NCI-H82 treated with DMSO at 0.1 percent for 48 hours (cell line): ENCODE data around the gene RMDN3.

Experiments used
- DNase-seq: peaks from one replicate; lab custom pipeline; 2025; ENCODE audit not compliant: unreplicated experiment; lab: John Stamatoyannopoulos, UW

Gene RMDN3

DNA sequence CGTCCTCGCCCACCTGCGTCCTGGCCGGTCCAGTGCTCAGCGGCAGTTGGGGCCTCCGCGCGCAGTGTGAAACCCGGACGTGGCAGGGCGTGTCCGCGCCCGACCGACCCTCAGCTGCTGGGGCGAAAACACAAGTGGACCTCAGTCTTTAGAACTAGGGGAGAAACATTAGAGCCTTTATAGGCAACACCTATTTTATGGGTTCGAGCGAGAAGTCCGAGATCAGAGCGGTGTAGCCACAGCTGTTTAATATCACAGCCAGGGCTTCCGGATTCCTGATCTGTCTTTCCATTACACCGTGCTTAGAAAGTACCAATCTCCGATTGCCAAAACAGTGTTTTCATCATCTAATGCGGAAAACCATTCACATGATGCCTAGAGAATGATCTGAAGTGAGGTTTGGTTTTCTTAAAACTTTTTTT lies 59.6 kb downstream of the RMDN3 start:
- no peak for DNase-seq

DNA sequence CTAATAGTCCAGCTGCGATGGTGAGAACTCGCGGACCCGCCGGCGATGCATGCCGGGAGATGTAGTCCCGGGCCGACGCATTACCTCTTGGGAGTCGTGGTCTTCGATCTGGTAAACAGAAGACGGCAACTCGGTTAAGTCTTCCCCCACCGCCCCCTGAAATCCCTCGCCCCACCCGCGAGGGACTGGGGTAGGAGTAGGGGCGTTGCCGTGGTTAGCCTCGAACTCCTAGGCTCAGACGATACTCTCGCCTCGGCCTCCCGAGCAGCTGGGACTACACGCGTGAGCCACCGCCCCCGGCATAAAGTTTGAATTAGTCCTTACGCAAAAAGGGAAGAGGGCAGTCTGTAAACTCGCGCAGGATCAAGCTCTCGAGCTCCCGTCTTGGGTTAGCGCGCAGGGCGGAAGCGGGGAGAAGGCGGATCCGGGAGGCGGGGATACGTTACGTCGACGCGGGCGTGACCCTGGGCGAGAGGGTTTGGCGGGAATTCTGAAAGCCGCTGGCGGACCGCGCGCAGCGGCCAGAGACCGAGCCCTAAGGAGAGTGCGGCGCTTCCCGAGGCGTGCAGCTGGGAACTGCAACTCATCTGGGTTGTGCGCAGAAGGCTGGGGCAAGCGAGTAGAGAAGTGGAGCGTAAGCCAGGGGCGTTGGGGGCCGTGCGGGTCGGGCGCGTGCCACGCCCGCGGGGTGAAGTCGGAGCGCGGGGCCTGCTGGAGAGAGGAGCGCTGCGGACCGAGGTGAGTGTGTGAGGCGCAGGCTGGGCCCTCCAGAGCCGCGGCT lies 60.2 kb downstream of the RMDN3 start, which contains the start of gene RAD51:
Gene RAD51 (plus strand): TSS at position 487 of the 781 bp plus-strand sequence. CDS start 3,585 bp downstream, outside the sequence.
- DNase-seq: peak; percentile 72

DNA sequence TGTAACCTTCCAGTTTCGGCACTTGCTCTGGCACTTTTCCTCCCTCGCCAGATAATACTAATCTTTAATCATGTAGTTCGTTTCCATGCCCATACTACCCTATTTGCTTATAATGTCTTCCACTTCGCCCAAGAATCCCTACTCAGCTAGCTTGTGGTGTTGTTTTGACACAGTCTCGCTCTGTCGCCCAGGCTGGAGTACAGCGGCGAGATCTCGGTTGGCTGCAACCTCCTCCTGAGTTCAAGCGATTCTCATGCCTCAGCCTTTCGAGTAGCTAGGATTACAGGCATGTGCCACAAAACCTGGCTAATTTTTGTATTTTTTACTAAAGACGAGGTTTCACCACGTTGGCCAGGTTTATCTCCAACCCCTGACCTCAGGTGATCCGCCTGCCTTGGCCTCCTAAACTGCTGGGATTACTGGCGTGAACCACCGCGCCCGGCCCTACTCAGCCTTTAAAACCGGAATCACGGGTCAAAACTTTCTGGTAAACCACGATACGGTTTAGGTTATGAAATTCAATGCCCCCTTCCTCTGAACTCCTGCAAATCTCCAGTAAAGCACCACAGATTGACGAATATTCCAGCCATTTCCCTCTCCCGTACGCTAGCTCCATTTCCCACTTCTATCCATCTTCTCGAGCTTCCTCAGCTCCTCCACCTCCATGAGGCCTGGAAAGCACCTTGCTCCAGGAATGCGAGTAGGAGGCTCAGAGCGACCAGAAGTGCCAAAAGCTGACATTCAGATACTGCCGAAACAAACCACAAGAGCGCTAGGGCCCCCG lies 61.0 kb downstream of the RMDN3 start:
- DNase-seq: no peak

DNA sequence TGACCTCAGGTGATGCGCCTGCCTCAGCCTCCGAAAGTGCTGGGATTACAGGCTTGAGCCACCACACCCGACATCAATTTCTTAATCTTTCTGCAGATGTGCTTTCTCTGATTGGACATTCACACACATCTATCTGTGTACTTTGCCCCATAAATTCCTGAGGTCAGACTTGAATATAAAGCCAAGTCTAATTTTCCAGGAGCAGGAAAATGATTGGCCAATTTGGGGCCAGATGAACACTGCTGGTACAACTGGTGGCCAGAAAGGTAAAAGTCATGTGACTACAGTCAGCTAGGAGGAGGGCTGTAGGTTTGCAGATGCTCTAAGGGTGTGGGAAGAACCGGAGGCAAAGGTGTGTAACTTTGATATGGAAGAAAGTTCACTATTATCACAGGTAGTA lies 63.3 kb downstream of the RMDN3 start:
- no peak for DNase-seq

DNA sequence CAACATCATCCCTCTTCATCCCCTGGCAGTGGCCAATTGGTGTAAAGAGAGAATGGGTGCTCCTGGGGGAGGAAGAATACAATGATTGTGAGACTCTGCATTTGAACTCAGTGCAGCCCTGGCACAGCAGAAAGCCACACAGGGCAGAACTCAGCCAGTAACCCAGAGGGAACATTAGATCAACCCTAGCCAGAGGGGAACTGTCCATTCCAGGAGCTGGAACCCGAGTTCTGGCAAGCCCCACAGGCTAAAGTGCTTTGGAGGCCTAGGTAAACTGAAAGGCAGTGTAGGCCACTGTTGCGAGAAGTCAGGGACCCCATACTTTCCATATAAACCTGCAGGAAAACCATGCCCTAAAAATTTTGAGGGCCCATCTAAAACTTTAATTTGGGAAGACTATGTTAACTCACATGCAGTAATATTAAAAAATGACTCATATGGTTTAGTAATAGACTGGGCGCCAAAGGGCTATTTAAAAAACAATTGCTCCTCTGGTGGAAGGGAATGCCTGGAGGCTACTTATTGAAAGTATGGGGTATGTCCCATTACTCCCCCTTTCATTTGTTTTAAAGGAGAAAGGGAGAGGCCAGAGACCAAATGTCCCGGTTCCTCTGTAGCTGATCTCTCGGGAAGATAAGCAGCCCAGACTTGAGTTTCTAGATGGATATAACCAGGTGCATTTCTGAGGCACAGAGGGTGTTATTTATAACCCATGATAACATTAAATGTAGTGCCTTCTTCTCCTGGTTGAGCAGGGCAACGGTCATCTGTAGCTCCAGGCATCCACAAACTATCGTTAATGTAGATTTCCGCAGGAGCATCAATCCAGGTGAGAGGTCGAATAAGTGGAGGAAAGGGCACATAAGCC lies 65.9 kb downstream of the RMDN3 start:
- DNase-seq: no peak
